ENCODE measurements around the gene LGI1. TPM values are rescaled to one million over a fixed set of nuclear protein-coding genes. Genes with fewer than 3 reads are reported as not detected.

Gene LGI1
- total RNA-seq, 1 donor from 2014 or later, result not detected

- Histone ChIP-seq H3K4me1 (no peaks in the 10 kb centered on the region), H3K36me3 (no peaks in the 10 kb centered on the region), H3K4me3 (no peak overlapping the region), H3K27me3 (ENCODE audit: low read depth) (no peaks in the 10 kb centered on the region), H3K9me3 (no peaks in the 10 kb centered on the region), H3K27ac (no peak overlapping the region)
- intact Hi-C loops (cut with DNase I), result no loop called here
- TF ChIP-seq CTCF (IDR thresholded peaks at IDR 0.05), result no peak
- DNase-seq (no peak), ATAC-seq (no peak)
Observed at GRCh38 chr10:93768892-93769291, 11.2 kb downstream of the LGI1 start.

GRCh38 chr10:93771354-93771753, 13.6 kb downstream of the LGI1 start:
- Histone ChIP-seq H3K36me3 (no peaks in the 10 kb centered on the region), H3K27me3 (ENCODE audit: low read depth) (no peaks in the 10 kb centered on the region), H3K4me3 (no peak overlapping the region), H3K27ac (no peak overlapping the region), H3K9me3 (no peaks in the 10 kb centered on the region), H3K4me1 (no peaks in the 10 kb centered on the region)
- no peak for DNase-seq
- TF ChIP-seq CTCF (IDR thresholded peaks at IDR 0.05), result no peak
- intact Hi-C loops (cut with DNase I), result no loop called here
- no peak for ATAC-seq

- no peaks in the 10 kb centered on the region for H3K9me3 ChIP-seq
- H3K27me3 ChIP-seq (ENCODE audit: low read depth), result no peaks in the 10 kb centered on the region
- intact Hi-C loops (cut with DNase I), result no loop called here
- H3K4me3 ChIP-seq, result no peak overlapping the region
- H3K36me3 ChIP-seq, result no peaks in the 10 kb centered on the region
- DNase-seq (no peak), ATAC-seq (no peak)
- H3K27ac ChIP-seq, result no peak overlapping the region
- H3K4me1 ChIP-seq, result no peaks in the 10 kb centered on the region
- no peak for TF ChIP-seq CTCF (IDR thresholded peaks at IDR 0.05)
Observed at GRCh38 chr10:93773120-93773519, 15.4 kb downstream of the LGI1 start.

GRCh38 chr10:93773705-93774104, 16.0 kb downstream of the LGI1 start:
- no peaks in the 10 kb centered on the region for H3K4me1 ChIP-seq
- intact Hi-C loops (cut with DNase I), result no loop called here
- no peak for ATAC-seq
- no peak for DNase-seq
- TF ChIP-seq CTCF (IDR thresholded peaks at IDR 0.05), result no peak
- H3K9me3 ChIP-seq, result no peaks in the 10 kb centered on the region
- H3K36me3 ChIP-seq, result no peaks in the 10 kb centered on the region
- H3K4me3 ChIP-seq, result no peak overlapping the region
- H3K27ac ChIP-seq, result no peak overlapping the region
- no peaks in the 10 kb centered on the region for H3K27me3 ChIP-seq (ENCODE audit: low read depth)

- ATAC-seq, result no peak
- Histone ChIP-seq H3K9me3 (no peaks in the 10 kb centered on the region), H3K4me1 (no peaks in the 10 kb centered on the region)
Observed at GRCh38 chr10:93775356-93775755, 17.6 kb downstream of the LGI1 start.

More at GRCh38 chr10:93775356-93775755, 17.6 kb downstream of the LGI1 start:
- Histone ChIP-seq H3K4me3 (no peak overlapping the region), H3K27ac (no peak overlapping the region), H3K27me3 (ENCODE audit: low read depth) (no peaks in the 10 kb centered on the region), H3K36me3 (no peaks in the 10 kb centered on the region)
- intact Hi-C loops (cut with DNase I), result no loop called here
- no peak for DNase-seq
- TF ChIP-seq CTCF (IDR thresholded peaks at IDR 0.05), result no peak
